Effector memory CD4-positive, alpha-beta T cell (primary cell): ENCODE results near the gene KCNK7.
A peak's percentile ranks its signal among the peaks of the same experiment; 100 is the strongest.

Source experiments
- DNase-seq, 3 donors: peaks; one replicate each; pipeline ENCODE4 v3.0.0-alpha.2; 2020
- H3K27ac ChIP-seq: 2 replicates; pipeline ENCODE4 v1.7.0; 2013; ENCODE audit warnings: mild to moderate bottlenecking, low read length, moderate library complexity; ENCODE audit not compliant: insufficient read depth, poor library complexity, severe bottlenecking
- H3K27me3 ChIP-seq: replicated peaks from 2 replicates; pipeline ENCODE4 v1.7.0; 2013; ENCODE audit warnings: mild to moderate bottlenecking, low read length; ENCODE audit not compliant: insufficient read depth, control insufficient read depth, poor library complexity, severe bottlenecking
- H3K36me3 ChIP-seq: 2 replicates; pipeline ENCODE4 v1.7.0; 2013; ENCODE audit warnings: mild to moderate bottlenecking, low read length, moderate library complexity; ENCODE audit not compliant: control insufficient read depth, insufficient read depth
- H3K4me1 ChIP-seq: 2 replicates; pipeline ENCODE4 v1.7.0; 2013; ENCODE audit warnings: low read length, mild to moderate bottlenecking; ENCODE audit not compliant: control insufficient read depth, insufficient read depth, poor library complexity, severe bottlenecking
- H3K4me3 ChIP-seq: 2 replicates; pipeline ENCODE4 v1.7.0; 2013; ENCODE audit warnings: low read length, low read depth, mild to moderate bottlenecking; ENCODE audit not compliant: insufficient read depth, poor library complexity, severe bottlenecking
- H3K9me3 ChIP-seq: 2 replicates; pipeline ENCODE4 v1.7.0; 2013; ENCODE audit warnings: mild to moderate bottlenecking, low read length, moderate library complexity; ENCODE audit not compliant: control insufficient read depth

Gene KCNK7

GRCh38 chr11:65589444-65590239 is 6.0 kb downstream of the KCNK7 start:
- DNase-seq, result no peak
- H3K4me1 ChIP-seq, result peaks cover 19% of the 10 kb centered on the region
- peak overlapping the region; percentile 45 for H3K27ac ChIP-seq
- H3K9me3 ChIP-seq, result no peaks in the 10 kb centered on the region
- no peak overlapping the region for H3K4me3 ChIP-seq
- H3K27me3 ChIP-seq, result no peaks in the 10 kb centered on the region
- H3K36me3 ChIP-seq, result peaks cover 42% of the 10 kb centered on the region

DNA sequence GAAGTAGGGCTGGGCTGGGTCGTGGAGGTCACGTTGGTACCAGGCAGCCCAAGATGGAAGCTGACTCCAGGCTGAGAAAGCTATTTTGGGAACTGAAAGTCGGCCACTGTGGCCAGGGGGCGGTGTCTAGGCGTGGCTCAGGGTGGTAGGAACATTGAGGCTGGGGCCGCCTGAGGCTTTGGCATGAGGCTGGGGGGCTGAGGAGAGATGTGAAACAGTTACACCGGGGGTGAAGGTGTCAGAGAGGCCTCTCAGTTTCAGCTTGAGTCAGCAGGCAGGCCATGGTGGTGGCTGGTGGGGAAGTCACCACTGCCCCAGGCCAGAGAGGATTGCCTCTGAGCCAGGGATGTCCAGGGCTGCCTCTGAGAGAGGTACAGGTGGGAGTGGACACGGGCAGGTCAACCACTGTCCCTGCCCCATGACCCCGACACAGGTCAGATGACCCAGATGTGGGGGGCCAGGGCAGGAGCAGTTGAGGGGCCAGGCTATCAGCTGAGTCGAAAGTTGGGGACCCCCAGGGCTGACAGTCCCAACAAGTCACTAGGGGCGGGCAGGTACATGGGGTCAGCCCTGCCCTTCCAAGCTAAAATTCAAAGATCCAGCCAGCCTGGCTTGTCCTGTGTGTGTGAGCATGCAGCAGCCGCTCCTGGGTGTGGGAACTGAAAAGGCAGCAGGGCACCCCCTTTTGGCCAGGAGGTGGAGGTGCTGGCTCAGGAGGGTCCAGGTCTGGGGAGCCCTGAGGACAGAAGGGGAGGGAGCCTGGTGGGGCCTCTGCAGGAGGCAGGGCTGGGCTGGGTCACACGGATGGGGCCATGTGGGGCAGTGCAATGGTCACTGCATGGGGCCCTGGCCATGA is 7.2 kb downstream of the KCNK7 start:
- DNase-seq, result peak; percentile 61 to 69 (median 67)
- Histone ChIP-seq H3K4me3 (no peak overlapping the region), H3K4me1 (peaks cover 16% of the 10 kb centered on the region), H3K27ac (peak overlapping the region; percentile 16), H3K36me3 (peaks cover 47% of the 10 kb centered on the region), H3K9me3 (no peaks in the 10 kb centered on the region), H3K27me3 (no peaks in the 10 kb centered on the region)

GRCh38 chr11:65586676-65587075 is 8.9 kb downstream of the KCNK7 start:
- H3K27ac ChIP-seq, result no peak overlapping the region
- no peak for DNase-seq
- H3K27me3 ChIP-seq, result no peaks in the 10 kb centered on the region
- H3K36me3 ChIP-seq, result peaks cover 43% of the 10 kb centered on the region
- no peak overlapping the region for H3K4me3 ChIP-seq
- H3K9me3 ChIP-seq, result no peaks in the 10 kb centered on the region
- H3K4me1 ChIP-seq, result peaks cover 16% of the 10 kb centered on the region

- Histone ChIP-seq H3K4me3 (no peak overlapping the region), H3K4me1 (peaks cover 16% of the 10 kb centered on the region), H3K27ac (no peak overlapping the region), H3K9me3 (no peaks in the 10 kb centered on the region), H3K36me3 (peaks cover 47% of the 10 kb centered on the region), H3K27me3 (no peaks in the 10 kb centered on the region)
- DNase-seq, result no peak
Observed at GRCh38 chr11:65586247-65586630, 9.4 kb downstream of the KCNK7 start.

DNA sequence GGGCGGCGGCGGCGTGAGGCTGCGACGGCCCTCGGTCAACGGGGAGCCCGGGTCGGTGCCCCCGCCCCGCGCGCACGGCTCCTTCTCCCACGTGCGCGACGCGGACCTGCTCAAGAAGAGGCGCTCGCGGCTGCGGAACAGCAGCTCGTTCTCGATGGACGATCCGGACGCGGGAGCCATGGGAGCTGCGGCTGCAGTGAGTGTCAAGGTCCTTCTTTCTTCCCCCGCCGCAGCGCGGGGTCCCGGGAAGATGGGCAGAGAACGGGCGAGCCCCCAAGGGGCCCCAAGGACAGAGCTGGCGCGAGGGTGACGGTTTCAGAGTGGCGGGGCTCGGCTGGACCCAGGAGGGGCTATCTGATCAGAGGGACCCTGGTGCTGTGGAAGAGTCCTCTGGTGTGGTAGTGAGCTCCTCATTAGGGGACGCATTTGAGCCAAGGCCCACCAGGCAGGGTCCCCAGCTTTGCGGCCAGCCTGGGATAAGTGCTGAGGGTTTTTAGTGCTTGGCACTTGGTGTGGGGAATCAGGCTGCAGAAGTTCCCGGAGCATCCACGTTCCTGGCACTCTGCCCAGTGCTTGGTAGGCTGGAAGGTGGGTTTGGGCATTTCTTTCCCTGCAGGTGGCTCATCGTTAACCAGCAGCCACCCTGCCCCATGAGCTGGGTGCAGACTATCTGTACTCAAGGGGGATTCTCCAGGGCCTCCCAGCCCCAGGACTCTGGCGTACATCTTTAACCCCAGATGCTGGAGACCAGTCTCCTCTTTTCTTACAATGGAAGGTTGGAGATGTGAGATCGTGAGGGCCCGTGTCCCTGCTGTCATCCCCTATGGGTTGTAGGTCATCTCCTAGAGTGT is 10.0 kb downstream of the KCNK7 start:
- Histone ChIP-seq H3K4me1 (peaks cover 16% of the 10 kb centered on the region), H3K9me3 (no peaks in the 10 kb centered on the region), H3K36me3 (peaks cover 52% of the 10 kb centered on the region), H3K27me3 (no peaks in the 10 kb centered on the region), H3K27ac (no peak overlapping the region), H3K4me3 (no peak overlapping the region)
- no peak for DNase-seq

- H3K4me1 ChIP-seq, result peaks cover 16% of the 10 kb centered on the region
- H3K36me3 ChIP-seq, result peaks cover 52% of the 10 kb centered on the region
- no peaks in the 10 kb centered on the region for H3K27me3 ChIP-seq
- no peaks in the 10 kb centered on the region for H3K9me3 ChIP-seq
- H3K27ac ChIP-seq, result no peak overlapping the region
- no peak overlapping the region for H3K4me3 ChIP-seq
- DNase-seq, result no peak
Observed at GRCh38 chr11:65584723-65585171, 10.9 kb downstream of the KCNK7 start.

- Histone ChIP-seq H3K4me1 (peaks cover 16% of the 10 kb centered on the region), H3K36me3 (peaks cover 57% of the 10 kb centered on the region), H3K9me3 (no peaks in the 10 kb centered on the region), H3K4me3 (no peak overlapping the region), H3K27ac (no peak overlapping the region), H3K27me3 (no peaks in the 10 kb centered on the region)
- DNase-seq, result no peak
Observed at GRCh38 chr11:65584106-65584505, 11.5 kb downstream of the KCNK7 start.

DNA sequence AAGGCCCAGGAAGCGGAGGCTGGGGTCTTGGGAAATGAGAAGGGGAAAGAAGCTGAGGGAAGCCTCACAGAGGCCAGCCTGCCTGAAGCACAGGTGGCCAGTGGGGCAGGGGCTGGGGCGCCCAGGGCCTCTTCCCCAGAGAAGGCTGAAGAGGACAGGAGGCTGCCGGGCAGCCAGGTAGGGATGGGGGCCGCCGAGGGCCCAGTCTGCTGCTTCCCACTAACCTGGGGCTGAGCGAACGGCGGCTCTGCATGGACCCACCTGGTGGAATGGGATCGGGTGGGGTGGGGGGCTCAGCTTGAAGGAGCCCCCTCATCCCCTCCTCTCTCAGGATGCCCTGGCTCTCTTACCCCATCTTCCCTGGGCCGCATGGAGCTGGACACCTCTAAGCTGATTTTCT is 12.0 kb downstream of the KCNK7 start:
- no peaks in the 10 kb centered on the region for H3K9me3 ChIP-seq
- H3K4me3 ChIP-seq, result no peak overlapping the region
- H3K4me1 ChIP-seq, result peaks cover 13% of the 10 kb centered on the region
- peaks cover 58% of the 10 kb centered on the region for H3K36me3 ChIP-seq
- no peak overlapping the region for H3K27ac ChIP-seq
- no peaks in the 10 kb centered on the region for H3K27me3 ChIP-seq
- no peak for DNase-seq

GRCh38 chr11:65581928-65582327 is 13.7 kb downstream of the KCNK7 start:
- Histone ChIP-seq H3K27ac (no peak overlapping the region), H3K4me3 (no peak overlapping the region), H3K36me3 (peaks cover 58% of the 10 kb centered on the region), H3K4me1 (peaks cover 14% of the 10 kb centered on the region), H3K9me3 (no peaks in the 10 kb centered on the region), H3K27me3 (no peaks in the 10 kb centered on the region)
- no peak for DNase-seq
